Fibroblast of skin of right biceps (primary cell): ENCODE results near the gene PMM1.
A peak's percentile ranks its signal among the peaks of the same experiment; 100 is the strongest.
"Not testable (repeated sequence)": the region's sequence is repeated elsewhere in the genome, so short reads cannot be mapped to it uniquely, and the experiment has no call there.

Source experiments
- DNase-seq: peaks from one replicate; pipeline ENCODE4 v3.0.0-alpha.2; 2013

Gene PMM1

GRCh38 chr22:41589391-41590241, at the start of gene PMM1:
PMM1 (minus strand) TSS chr22:41589840; CDS start chr22:41589805, 35 bp downstream.
- DNase-seq = peak; percentile 100

GRCh38 chr22:41638748-41639147, 49.1 kb upstream of the PMM1 start:
- DNase-seq = no peak

GRCh38 chr22:41638124-41638523, 48.5 kb upstream of the PMM1 start:
- DNase-seq = no peak

- DNase-seq = not testable (repeated sequence)
These were observed 48.0 kb upstream of the PMM1 start for GRCh38 chr22:41637623-41638022.

- DNase-seq = no peak
These were observed 46.8 kb upstream of the PMM1 start for GRCh38 chr22:41636467-41636866.

- not testable (repeated sequence) for DNase-seq
These were observed 45.0 kb upstream of the PMM1 start for GRCh38 chr22:41634610-41635009.

GRCh38 chr22:41631615-41632014, 42.0 kb upstream of the PMM1 start:
- not testable (repeated sequence) for DNase-seq

- DNase-seq = not testable (repeated sequence)
These were observed 41.5 kb upstream of the PMM1 start for GRCh38 chr22:41631115-41631514.

GRCh38 chr22:41625577-41625976, 35.9 kb upstream of the PMM1 start:
- no peak for DNase-seq

- no peak for DNase-seq
These were observed 32.2 kb upstream of the PMM1 start for GRCh38 chr22:41621911-41622179.

GRCh38 chr22:41621099-41621910, 31.7 kb upstream of the PMM1 start, which contains the start of gene XRCC6:
XRCC6 (plus strand) TSS chr22:41621295; CDS start chr22:41622005, 710 bp downstream.
- DNase-seq = peak; percentile 100

- peak; percentile 18 for DNase-seq
These were observed 31.0 kb upstream of the PMM1 start, which contains the start of gene DESI1 for GRCh38 chr22:41620589-41621098. DESI1 (minus strand) TSS chr22:41621043; CDS start chr22:41620839, 204 bp downstream.

- DNase-seq = peak; percentile 26
These were observed 30.4 kb upstream of the PMM1 start for GRCh38 chr22:41619979-41620588.

- DNase-seq = no peak
These were observed 23.8 kb upstream of the PMM1 start for GRCh38 chr22:41613456-41613855.

GRCh38 chr22:41612603-41613306, 23.1 kb upstream of the PMM1 start:
- no peak for DNase-seq

GRCh38 chr22:41608386-41608785, 18.7 kb upstream of the PMM1 start:
- no peak for DNase-seq

GRCh38 chr22:41603873-41604332, 14.3 kb upstream of the PMM1 start:
- no peak for DNase-seq

- no peak for DNase-seq
These were observed 11.3 kb upstream of the PMM1 start for GRCh38 chr22:41600976-41601375.

GRCh38 chr22:41598891-41599635, 9.4 kb upstream of the PMM1 start:
- no peak for DNase-seq

- DNase-seq = peak; percentile 86
These were observed 8.4 kb upstream of the PMM1 start for GRCh38 chr22:41598081-41598480.

GRCh38 chr22:41597635-41597953, 8.0 kb upstream of the PMM1 start:
- no peak for DNase-seq
